Activated naive CD4-positive, alpha-beta T cell treated with anti-CD3 and anti-CD28 coated beads, Interleukin-2, amount 10 ng/mL, durations not matched to agents 7 days and 5 days (primary cell): ENCODE results near the gene CNOT1.
"Not testable (repeated sequence)": the region's sequence is repeated elsewhere in the genome, so short reads cannot be mapped to it uniquely, and the experiment has no call there.

ENCODE experiments used
- CTCF ChIA-PET: fragments of 350-600 bp; sonication (Branson Sonifier 250); formaldehyde crosslinking; loops from one replicate; lab custom pipeline; 2021; ENCODE audit warnings: antibody characterized with exemption; lab: Charles Lee
- DNase-seq: peaks from one replicate; pipeline ENCODE4 v3.0.0-alpha.2; 2020
- H3K27ac Mint-ChIP-seq: one replicate; pipeline ENCODE4 v1.8.0; 2021; ENCODE audit warnings: mild to moderate bottlenecking, moderate library complexity, mixed read lengths
- H3K27me3 Mint-ChIP-seq: one replicate; pipeline ENCODE4 v1.8.0; 2021; ENCODE audit warnings: mild to moderate bottlenecking, mixed read lengths
- H3K36me3 Mint-ChIP-seq: one replicate; pipeline ENCODE4 v1.8.0; 2021; ENCODE audit warnings: mixed read lengths
- H3K4me1 Mint-ChIP-seq: one replicate; pipeline ENCODE4 v1.8.0; 2021; ENCODE audit warnings: mixed read lengths
- H3K4me3 Mint-ChIP-seq: one replicate; pipeline ENCODE4 v1.8.0; 2021; ENCODE audit warnings: mild to moderate bottlenecking, moderate library complexity, mixed read lengths
- H3K9me3 Mint-ChIP-seq: one replicate; pipeline ENCODE4 v1.8.0; 2021; ENCODE audit warnings: mixed read lengths

CNOT1 gene

GRCh38 chr16:58492066-58492465 lies 137.6 kb downstream of the CNOT1 start:
- Mint-ChIP-seq H3K27me3 (peaks cover 43% of the 10 kb centered on the region), H3K27ac (no peak overlapping the region), H3K4me3 (no peak overlapping the region), H3K9me3 (no peaks in the 10 kb centered on the region), H3K36me3 (no peaks in the 10 kb centered on the region), H3K4me1 (peaks cover 8% of the 10 kb centered on the region)
- CTCF ChIA-PET, result no interaction called here
- no peak for DNase-seq

- not testable (repeated sequence) for H3K4me1 Mint-ChIP-seq, DNase-seq, H3K9me3 Mint-ChIP-seq, H3K36me3 Mint-ChIP-seq, H3K27ac Mint-ChIP-seq, H3K4me3 Mint-ChIP-seq
- CTCF ChIA-PET, result interaction anchor here (0.7 to 1.5 kb wide), 2 partner anchors 155 to 389 kb away, joined by 3 to 8 read pairs; no protein-coding TSS in a partner anchor
- peaks cover 47% of the 10 kb centered on the region for H3K27me3 Mint-ChIP-seq
Observed at GRCh38 chr16:58490539-58490938, 139.1 kb downstream of the CNOT1 start.

DNA sequence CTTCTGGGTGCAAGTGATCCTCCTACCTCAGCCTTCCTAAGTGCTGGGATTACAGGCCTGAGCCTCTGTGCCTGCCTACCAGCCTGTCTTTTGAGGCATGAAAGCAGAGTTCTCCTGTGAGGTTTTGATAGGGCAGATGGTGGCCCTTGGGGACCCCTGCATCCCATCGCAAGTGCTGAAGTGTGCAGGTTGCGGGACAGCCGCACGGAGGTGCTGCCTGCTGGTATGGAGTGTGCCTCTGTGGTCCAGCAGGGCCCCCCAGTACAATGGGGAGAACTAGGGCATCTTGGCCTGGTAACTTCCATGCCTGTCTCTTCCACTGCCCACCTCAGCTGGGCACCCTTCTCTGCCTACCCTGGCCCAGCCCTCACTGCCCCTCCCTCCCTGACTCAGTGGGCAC lies 139.6 kb downstream of the CNOT1 start:
- H3K36me3 Mint-ChIP-seq, result no peaks in the 10 kb centered on the region
- H3K4me3 Mint-ChIP-seq, result no peak overlapping the region
- H3K4me1 Mint-ChIP-seq, result peaks cover 2% of the 10 kb centered on the region
- CTCF ChIA-PET, result interaction anchor here (1.5 to 4.6 kb wide), 3 partner anchors 17 to 154 kb away, joined by 3 to 153 read pairs (median 8); no protein-coding TSS in a partner anchor
- DNase-seq, result no peak
- H3K27me3 Mint-ChIP-seq, result peaks cover 46% of the 10 kb centered on the region
- H3K9me3 Mint-ChIP-seq, result no peaks in the 10 kb centered on the region
- no peak overlapping the region for H3K27ac Mint-ChIP-seq

DNA sequence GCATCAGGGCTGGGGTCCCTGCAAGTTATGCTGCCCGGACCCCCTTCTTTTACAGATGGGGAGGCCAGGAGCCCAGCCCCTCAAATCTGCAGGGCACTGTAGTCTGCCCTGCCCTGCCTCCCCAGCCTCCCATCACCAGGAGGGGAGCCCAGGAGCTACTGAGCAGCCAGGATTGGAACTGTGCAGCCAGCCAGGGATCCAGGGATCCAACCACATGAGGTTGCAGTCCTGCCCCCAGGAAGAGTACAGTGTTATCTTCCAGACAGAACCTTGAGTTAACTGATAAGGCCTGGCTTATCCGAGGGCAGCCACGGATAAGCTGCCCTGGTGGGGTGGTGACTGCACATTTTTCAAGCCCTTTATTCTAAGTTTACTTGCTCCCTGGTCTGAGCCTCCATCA lies 141.1 kb downstream of the CNOT1 start:
- no peak overlapping the region for H3K27ac Mint-ChIP-seq

DNA sequence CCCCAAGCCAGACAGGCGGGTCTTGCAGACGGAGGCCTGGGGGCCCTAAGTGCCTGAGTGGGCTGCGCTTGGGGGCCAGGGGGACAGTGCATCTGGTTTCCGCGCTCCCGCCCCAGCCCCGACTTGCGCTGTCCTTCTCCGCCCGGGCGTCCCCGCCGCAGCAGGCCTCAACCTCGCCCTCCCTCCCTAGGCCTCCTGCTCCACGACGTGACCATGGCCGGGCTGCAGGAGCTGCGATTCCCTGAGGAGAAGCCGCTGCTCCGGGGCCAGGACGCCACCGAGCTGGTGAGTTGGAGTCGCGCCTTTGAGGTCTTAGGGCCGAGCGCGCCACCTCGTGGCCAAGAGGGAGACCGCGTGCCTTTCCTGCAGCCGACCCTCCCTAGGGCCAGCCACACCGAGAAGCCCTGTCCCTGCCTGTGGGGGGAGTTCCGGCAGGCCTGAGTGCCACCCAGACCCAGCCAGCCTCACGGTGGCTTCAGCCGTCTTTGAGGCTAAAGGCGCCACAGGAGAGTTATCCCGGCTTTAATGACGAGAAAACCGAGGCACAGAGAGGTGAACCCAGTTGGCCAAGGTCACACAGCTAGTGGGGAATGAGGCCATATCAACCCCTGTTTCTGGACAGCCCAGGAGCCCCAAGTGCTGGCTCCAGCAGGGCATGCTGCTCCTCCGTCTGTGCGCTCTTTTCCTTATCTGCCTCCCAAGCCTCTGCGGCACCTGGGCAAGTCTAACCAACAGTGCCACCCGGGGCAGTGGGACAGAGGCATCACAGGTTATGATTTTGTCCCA lies 141.9 kb downstream of the CNOT1 start:
- Mint-ChIP-seq H3K9me3 (no peaks in the 10 kb centered on the region), H3K36me3 (no peaks in the 10 kb centered on the region), H3K27me3 (peaks cover 37% of the 10 kb centered on the region), H3K27ac (no peak overlapping the region), H3K4me1 (no peaks in the 10 kb centered on the region), H3K4me3 (no peak overlapping the region)
- peak; percentile 81 for DNase-seq
- CTCF ChIA-PET, result interaction anchor here (0.7 to 4.6 kb wide), 15 partner anchors 12 to 268 kb away, joined by 3 to 153 read pairs (median 4); partner anchors contain the start of genes GINS3 and NDRG4

More for the DNA sequence above, 141.1 kb downstream of the CNOT1 start:
- Mint-ChIP-seq H3K27me3 (peaks cover 37% of the 10 kb centered on the region), H3K36me3 (no peaks in the 10 kb centered on the region), H3K4me3 (no peak overlapping the region), H3K4me1 (no peaks in the 10 kb centered on the region), H3K9me3 (no peaks in the 10 kb centered on the region)
- CTCF ChIA-PET, result interaction anchor here (0.8 to 4.6 kb wide), 8 partner anchors 16 to 268 kb away, joined by 3 to 153 read pairs (median 6); no protein-coding TSS in a partner anchor
- no peak for DNase-seq

DNA sequence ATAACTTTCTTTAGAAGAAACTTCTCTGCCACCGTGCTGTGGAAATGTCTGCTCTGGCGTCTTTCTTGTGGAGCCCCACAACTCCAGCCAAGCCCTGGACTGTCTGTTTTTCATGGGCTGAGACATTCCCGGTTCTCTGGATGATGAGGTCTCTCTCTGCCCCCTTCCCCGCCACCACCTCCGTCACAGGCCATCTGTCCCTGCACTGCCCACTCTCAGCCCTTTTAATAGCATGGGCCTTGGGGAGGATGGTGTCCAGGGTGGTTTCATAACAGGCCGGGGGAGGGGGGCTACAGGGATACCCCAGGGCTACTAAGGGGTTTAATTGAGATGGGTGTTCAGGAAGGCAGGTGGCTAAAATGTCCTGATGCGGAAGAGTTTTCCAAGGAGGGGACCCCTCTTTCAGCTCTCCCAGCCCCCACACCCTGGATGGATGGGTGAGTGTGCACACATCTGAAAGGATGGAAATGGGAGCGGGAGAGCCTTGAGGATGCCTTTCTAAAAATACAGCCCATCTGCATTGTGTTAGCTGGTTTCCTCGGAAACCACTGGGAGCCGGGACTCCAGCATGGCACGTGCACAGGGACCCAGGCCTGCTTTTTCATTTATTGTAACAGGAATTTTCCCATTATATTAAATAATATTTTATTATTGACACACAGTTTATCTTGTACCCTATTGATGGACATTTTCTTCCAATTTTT lies 144.3 kb downstream of the CNOT1 start:
- H3K4me3 Mint-ChIP-seq, result no peak overlapping the region
- H3K36me3 Mint-ChIP-seq, result no peaks in the 10 kb centered on the region
- CTCF ChIA-PET, result interaction anchor here (0.6 to 4.6 kb wide), 6 partner anchors 14 to 296 kb away, joined by 3 to 153 read pairs (median 4); partner anchors contain the start of gene NDRG4
- no peaks in the 10 kb centered on the region for H3K4me1 Mint-ChIP-seq
- H3K27ac Mint-ChIP-seq, result no peak overlapping the region
- DNase-seq, result no peak
- H3K9me3 Mint-ChIP-seq, result no peaks in the 10 kb centered on the region
- peaks cover 28% of the 10 kb centered on the region for H3K27me3 Mint-ChIP-seq

GRCh38 chr16:58481931-58482330 lies 147.7 kb downstream of the CNOT1 start:
- H3K36me3 Mint-ChIP-seq, result no peaks in the 10 kb centered on the region
- CTCF ChIA-PET, result no interaction called here

GRCh38 chr16:58481226-58481869 lies 148.3 kb downstream of the CNOT1 start:
- H3K4me1 Mint-ChIP-seq, result no peaks in the 10 kb centered on the region
- no peak overlapping the region for H3K4me3 Mint-ChIP-seq
- CTCF ChIA-PET, result no interaction called here
- DNase-seq, result no peak
- H3K9me3 Mint-ChIP-seq, result no peaks in the 10 kb centered on the region
- no peak overlapping the region for H3K27ac Mint-ChIP-seq
- peaks cover 16% of the 10 kb centered on the region for H3K27me3 Mint-ChIP-seq
- H3K36me3 Mint-ChIP-seq, result no peaks in the 10 kb centered on the region

More at GRCh38 chr16:58481931-58482330, 147.7 kb downstream of the CNOT1 start:
- H3K4me3 Mint-ChIP-seq, result no peak overlapping the region
- H3K9me3 Mint-ChIP-seq, result no peaks in the 10 kb centered on the region
- H3K4me1 Mint-ChIP-seq, result no peaks in the 10 kb centered on the region
- peaks cover 21% of the 10 kb centered on the region for H3K27me3 Mint-ChIP-seq
- DNase-seq, result no peak
- H3K27ac Mint-ChIP-seq, result no peak overlapping the region

DNA sequence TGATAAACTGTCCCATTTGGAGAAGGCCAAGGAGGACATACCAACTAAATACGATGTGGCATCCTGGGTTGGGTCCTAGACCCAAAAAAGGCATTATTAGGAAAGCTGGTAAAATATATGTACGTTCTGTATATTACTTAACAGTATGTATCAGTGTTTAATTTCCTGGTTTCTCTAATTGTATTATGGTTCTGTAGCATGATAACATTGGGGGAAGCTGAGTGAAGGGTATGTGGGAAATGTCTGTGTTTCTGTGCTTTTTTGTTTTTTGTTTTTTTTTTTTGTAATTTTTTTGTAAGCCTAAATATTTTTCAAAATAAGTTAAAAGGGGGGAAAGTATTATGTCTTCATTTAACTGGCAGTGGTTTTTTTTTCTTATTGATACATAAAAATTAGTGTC lies 151.2 kb downstream of the CNOT1 start:
- Mint-ChIP-seq H3K4me3 (no peak overlapping the region), H3K27me3 (peaks cover 23% of the 10 kb centered on the region), H3K27ac (no peak overlapping the region), H3K9me3 (no peaks in the 10 kb centered on the region), H3K36me3 (no peaks in the 10 kb centered on the region), H3K4me1 (no peaks in the 10 kb centered on the region)
- CTCF ChIA-PET, result no interaction called here
- DNase-seq, result no peak

- DNase-seq, result no peak
- CTCF ChIA-PET, result no interaction called here
- H3K4me3 Mint-ChIP-seq, result no peak overlapping the region
- H3K27me3 Mint-ChIP-seq, result peaks cover 27% of the 10 kb centered on the region
- no peaks in the 10 kb centered on the region for H3K4me1 Mint-ChIP-seq
- no peak overlapping the region for H3K27ac Mint-ChIP-seq
- H3K36me3 Mint-ChIP-seq, result no peaks in the 10 kb centered on the region
- no peaks in the 10 kb centered on the region for H3K9me3 Mint-ChIP-seq
Observed at GRCh38 chr16:58476791-58477190, 152.8 kb downstream of the CNOT1 start.

DNA sequence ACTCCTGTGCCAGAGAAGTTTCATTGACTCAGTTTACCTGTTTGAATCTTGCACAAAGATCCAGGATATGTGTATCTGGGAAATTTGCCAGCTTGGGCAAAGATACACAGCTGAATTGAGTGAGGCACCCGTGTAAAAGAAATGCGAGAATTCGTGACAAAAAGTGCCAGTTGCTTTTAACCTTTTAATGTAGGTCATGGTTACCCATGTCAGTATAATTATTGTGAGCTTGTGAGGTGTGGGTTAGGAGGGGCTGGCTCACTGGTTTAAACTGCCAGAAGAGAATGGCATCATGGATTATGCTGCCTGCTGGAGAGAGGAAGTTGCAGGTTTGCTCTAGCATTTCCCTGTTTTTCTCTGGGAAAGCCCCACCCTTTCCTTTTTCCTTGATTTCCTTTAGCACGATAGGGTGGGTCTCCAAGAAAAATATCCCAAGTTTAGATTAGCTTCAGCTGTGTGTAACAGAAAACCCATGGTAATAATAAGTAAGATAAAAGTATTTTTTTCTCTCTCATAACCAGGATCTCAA lies 154.5 kb downstream of the CNOT1 start:
- Mint-ChIP-seq H3K4me3 (no peak overlapping the region), H3K9me3 (no peaks in the 10 kb centered on the region), H3K36me3 (no peaks in the 10 kb centered on the region), H3K27me3 (peaks cover 39% of the 10 kb centered on the region), H3K4me1 (no peaks in the 10 kb centered on the region), H3K27ac (no peak overlapping the region)
- CTCF ChIA-PET, result no interaction called here
- DNase-seq, result no peak

GRCh38 chr16:58474296-58474695 lies 155.3 kb downstream of the CNOT1 start:
- DNase-seq, result no peak
- H3K36me3 Mint-ChIP-seq, result no peaks in the 10 kb centered on the region
- no peak overlapping the region for H3K27ac Mint-ChIP-seq
- H3K4me1 Mint-ChIP-seq, result no peaks in the 10 kb centered on the region
- H3K27me3 Mint-ChIP-seq, result peaks cover 34% of the 10 kb centered on the region
- CTCF ChIA-PET, result no interaction called here
- H3K4me3 Mint-ChIP-seq, result no peak overlapping the region
- no peaks in the 10 kb centered on the region for H3K9me3 Mint-ChIP-seq

GRCh38 chr16:58472827-58473226 lies 156.8 kb downstream of the CNOT1 start:
- CTCF ChIA-PET, result interaction anchor here (1.1 to 1.4 kb wide), 2 partner anchors 15 to 16 kb away, joined by 3 to 4 read pairs; no protein-coding TSS in a partner anchor
- no peaks in the 10 kb centered on the region for H3K4me1 Mint-ChIP-seq
- no peaks in the 10 kb centered on the region for H3K36me3 Mint-ChIP-seq
- no peaks in the 10 kb centered on the region for H3K9me3 Mint-ChIP-seq
- no peak overlapping the region for H3K4me3 Mint-ChIP-seq
- DNase-seq, result no peak
- H3K27me3 Mint-ChIP-seq, result peaks cover 37% of the 10 kb centered on the region
- peak overlapping the region; percentile 1 for H3K27ac Mint-ChIP-seq

DNA sequence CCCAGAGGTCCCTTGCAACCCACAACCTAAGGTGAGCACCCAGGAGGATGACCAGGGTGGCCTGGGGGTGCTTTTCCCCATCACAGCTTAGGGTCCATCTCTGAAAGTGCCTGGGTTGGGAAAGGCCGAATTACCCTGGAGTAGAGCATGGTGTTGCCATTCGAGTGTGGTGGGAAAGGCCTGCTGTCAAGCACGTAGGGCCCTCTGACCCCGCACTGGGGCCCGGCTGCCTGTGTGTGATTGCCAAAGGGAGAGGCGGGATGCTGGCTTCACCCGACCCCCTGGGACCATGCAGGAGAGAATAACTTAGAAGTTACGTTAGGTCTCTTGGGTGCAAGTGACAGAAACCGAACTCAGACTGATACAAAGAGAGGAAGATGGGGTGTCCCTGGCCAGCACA lies 157.4 kb downstream of the CNOT1 start:
- no peaks in the 10 kb centered on the region for H3K9me3 Mint-ChIP-seq
- no peaks in the 10 kb centered on the region for H3K36me3 Mint-ChIP-seq
- DNase-seq, result no peak
- H3K4me1 Mint-ChIP-seq, result no peaks in the 10 kb centered on the region
- H3K4me3 Mint-ChIP-seq, result no peak overlapping the region
- CTCF ChIA-PET, result interaction anchor here (1.1 to 1.4 kb wide), 2 partner anchors 15 to 17 kb away, joined by 3 to 4 read pairs; no protein-coding TSS in a partner anchor
- peaks cover 43% of the 10 kb centered on the region for H3K27me3 Mint-ChIP-seq
- H3K27ac Mint-ChIP-seq, result no peak overlapping the region
